Mesodermal cell (in vitro differentiated cells): ENCODE results near the gene AKIP1. TPM values are rescaled to one million over a fixed set of nuclear protein-coding genes. Genes with fewer than 3 reads are reported as not detected.
A peak's percentile ranks its signal among the peaks of the same experiment; 100 is the strongest.

Experiments
- H3K27ac ChIP-seq: 2 replicates; pipeline ENCODE4 v1.7.0; 2013; ENCODE audit warnings: mild to moderate bottlenecking, low read depth, low read length, moderate library complexity; ENCODE audit not compliant: severe bottlenecking
- H3K36me3 ChIP-seq: 2 replicates; pipeline ENCODE4 v1.7.1; 2013; ENCODE audit warnings: mild to moderate bottlenecking, low read length, moderate library complexity; ENCODE audit not compliant: control insufficient read depth, insufficient read depth
- H3K4me1 ChIP-seq: one replicate; pipeline ENCODE4 v1.7.1; 2013; ENCODE audit warnings: mild to moderate bottlenecking, low read length; ENCODE audit not compliant: insufficient read depth, control insufficient read depth, poor library complexity, severe bottlenecking
- H3K4me3 ChIP-seq: 2 replicates; pipeline ENCODE4 v1.7.0; 2013; ENCODE audit warnings: low read length, control low read depth, mild to moderate bottlenecking; ENCODE audit not compliant: insufficient read depth, poor library complexity, severe bottlenecking; ENCODE audit errors: extremely low read depth
- H3K9me3 ChIP-seq: 2 replicates; pipeline ENCODE4 v1.7.1; 2013; ENCODE audit warnings: mild to moderate bottlenecking, low read length, moderate library complexity; ENCODE audit not compliant: control insufficient read depth
- WGBS, 2 experiments: methylation state at CpG; one replicate each; pipeline ENCODE4 v1.1.5; 2013; ENCODE audit warnings: missing lambda C conversion rate in 2 of 2; ENCODE audit not compliant: insufficient coverage in 2 of 2; 5-methylcytosine and 5-hydroxymethylcytosine counted together
- polyA plus RNA-seq, 2 experiments: library from polyadenylated mRNA; stranded (reverse); fragments of 50-300 nt; gene quantifications; one replicate each; pipeline ENCODE4 v1.2.3, GENCODE V29; 2013

Gene AKIP1, protein sequence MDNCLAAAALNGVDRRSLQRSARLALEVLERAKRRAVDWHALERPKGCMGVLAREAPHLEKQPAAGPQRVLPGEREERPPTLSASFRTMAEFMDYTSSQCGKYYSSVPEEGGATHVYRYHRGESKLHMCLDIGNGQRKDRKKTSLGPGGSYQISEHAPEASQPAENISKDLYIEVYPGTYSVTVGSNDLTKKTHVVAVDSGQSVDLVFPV
- polyA plus RNA-seq (2013, experiment 1 of 2) = 22.7 TPM
- 20.2 TPM for polyA plus RNA-seq (2013, experiment 2 of 2)

DNA sequence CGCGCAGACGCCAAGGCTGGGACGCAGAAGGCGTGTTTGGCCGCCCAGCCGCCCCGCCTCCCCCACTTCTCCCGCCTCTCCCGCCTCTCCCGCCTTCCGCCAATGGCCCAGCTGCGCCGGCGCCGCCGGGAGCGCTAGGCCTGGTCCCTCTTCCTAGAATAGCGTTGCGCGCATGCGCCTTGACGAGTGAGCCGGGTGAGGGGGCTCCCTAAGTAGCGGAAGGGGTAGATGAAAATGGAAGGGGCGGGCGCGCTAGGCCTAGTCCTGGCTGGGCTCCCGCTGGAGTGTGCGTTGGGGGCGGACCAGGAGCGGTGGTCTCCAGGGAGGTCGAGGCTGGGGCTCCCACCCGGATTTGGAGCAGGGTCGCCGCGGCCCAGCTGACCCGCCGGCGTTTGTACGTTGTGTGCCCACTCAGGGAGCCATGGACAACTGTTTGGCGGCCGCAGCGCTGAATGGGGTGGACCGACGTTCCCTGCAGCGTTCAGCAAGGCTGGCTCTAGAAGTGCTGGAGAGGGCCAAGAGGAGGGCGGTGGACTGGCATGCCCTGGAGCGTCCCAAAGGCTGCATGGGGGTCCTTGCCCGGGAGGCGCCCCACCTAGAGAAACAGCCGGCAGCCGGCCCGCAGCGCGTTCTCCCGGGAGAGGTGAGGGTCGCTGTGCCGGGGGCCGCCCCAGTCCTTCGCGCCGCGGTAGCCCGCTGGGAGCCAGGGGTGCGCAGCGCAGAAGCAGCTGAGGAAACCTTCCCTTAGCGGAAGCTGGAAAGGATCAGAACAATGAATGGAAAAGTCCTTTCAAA lies at the start of gene AKIP1:
Gene AKIP1, plus strand, starts transcription at position 161 of the 795 bp plus-strand sequence. Its CDS starts 261 bp downstream, at position 422.
- peak within 1 kb of the TSS; percentile 79 for H3K4me3 ChIP-seq
- peaks cover 21% of the 10 kb centered on the region for H3K4me1 ChIP-seq
- no peaks in the 10 kb centered on the region for H3K9me3 ChIP-seq
- H3K27ac ChIP-seq = peak within 1 kb of the TSS; percentile 83
- WGBS, 2 experiments = 0% methylated on average over 43 to 45 of the region's 68 CpGs
- H3K36me3 ChIP-seq = peaks cover 22% of the 10 kb centered on the region

DNA sequence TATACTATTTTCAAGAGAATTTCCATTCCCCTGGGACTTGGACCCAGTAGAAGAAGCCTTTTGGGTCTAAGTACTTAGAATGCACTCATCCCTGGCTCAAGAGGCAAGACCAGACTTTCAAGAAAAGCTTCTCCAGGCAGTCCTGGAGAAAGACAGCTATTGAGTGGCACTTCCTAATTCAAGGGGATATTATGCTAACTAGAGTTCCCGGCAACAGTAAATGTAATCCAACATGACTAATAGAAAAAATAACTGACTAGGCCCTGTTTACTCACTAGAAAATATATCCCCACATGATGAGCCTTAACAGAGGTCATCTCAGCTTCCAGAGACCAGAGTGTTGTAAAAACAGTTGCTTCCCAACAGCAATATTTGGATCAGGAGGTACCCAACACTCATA lies 47.2 kb upstream of the AKIP1 start:
- 100% methylated on average over 1 of the region's 1 CpG; no CpG with 5 or more reads in 1 of the 2 experiments for WGBS, 2 experiments
- Histone ChIP-seq H3K9me3 (no peaks in the 10 kb centered on the region), H3K27ac (peak overlapping the region; percentile 25)

DNA sequence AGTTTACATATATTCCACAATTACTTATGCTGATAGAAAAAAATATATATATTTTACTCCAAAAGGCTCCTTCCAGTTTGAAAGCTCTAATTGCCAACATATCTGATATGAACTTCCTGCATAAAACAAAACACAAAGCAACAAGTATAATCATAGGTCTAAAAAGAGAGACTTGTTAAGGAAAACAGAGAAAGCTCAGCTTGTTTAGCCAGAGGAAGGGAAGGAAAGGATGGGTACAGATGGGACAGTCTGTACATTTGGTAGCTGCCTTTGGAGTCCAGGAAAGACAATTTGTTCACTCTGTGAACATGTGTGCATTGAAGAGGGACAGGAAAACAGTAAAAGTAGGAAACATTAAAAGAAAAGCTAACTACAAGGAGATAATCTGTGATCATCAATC lies 45.7 kb upstream of the AKIP1 start:
- Histone ChIP-seq H3K27ac (no peak overlapping the region), H3K4me1 (peaks cover 55% of the 10 kb centered on the region), H3K36me3 (peaks cover 15% of the 10 kb centered on the region), H3K4me3 (no peak overlapping the region), H3K9me3 (no peaks in the 10 kb centered on the region)

More for the DNA sequence above, 47.2 kb upstream of the AKIP1 start:
- Histone ChIP-seq H3K36me3 (peaks cover 15% of the 10 kb centered on the region), H3K4me1 (peaks cover 57% of the 10 kb centered on the region), H3K4me3 (no peak overlapping the region)

DNA sequence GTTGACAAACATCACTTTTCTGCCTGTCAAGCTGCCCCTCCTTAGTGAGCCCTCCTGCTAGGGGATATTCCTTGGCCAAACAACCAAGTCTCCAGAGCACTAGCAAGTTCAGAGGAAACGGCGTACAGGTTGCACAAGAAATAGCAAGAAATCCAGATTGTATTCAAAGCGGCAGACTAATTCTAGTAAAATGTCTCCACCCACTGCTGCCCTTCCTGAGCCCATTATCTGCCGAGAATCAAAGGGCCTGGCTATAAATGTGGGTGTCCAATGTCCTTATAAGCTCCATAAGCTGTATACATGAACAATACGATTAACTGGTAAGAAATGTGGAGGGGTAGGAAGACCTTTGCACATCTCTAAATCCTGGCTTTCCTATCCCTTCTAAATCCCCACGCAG lies 44.0 kb upstream of the AKIP1 start:
- WGBS, 2 experiments = 67 to 71% methylated on average over 3 to 4 of the region's 6 CpGs
- no peak overlapping the region for H3K4me3 ChIP-seq
- H3K4me1 ChIP-seq = peaks cover 55% of the 10 kb centered on the region
- peaks cover 15% of the 10 kb centered on the region for H3K36me3 ChIP-seq
- H3K9me3 ChIP-seq = no peaks in the 10 kb centered on the region
- no peak overlapping the region for H3K27ac ChIP-seq

DNA sequence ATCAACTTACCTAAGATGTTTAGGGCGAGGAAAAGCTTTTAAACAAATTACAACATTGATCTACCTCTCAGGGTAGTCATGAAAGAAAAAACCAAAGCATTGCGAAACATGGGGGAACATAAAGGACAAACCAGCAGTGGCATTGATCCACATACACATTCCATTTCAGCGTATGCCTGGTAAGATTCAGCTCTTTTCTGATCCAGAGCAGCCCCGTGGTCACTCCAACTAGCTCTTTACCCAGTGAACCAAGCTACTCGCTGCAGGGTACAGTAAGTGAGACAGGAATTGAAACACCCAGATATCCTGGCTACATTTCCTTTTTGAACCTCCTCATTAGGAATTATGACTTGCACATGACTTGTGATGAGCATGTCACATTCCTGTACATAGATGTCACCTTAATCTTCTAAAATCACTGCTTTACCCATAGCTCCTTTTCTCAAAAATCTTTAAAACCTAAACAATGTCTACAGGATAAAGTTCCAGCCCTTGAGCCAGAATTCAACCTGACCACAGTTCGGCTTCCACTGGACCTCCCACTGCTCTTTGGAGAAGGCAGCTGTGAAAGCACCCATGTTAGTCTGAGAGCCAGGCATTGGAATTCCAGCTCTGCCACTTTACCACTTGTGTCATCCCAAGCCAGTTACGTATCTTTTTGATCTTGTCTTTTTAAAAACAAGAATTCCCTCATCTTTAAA lies 42.9 kb upstream of the AKIP1 start:
- Histone ChIP-seq H3K9me3 (no peaks in the 10 kb centered on the region), H3K4me1 (peaks cover 47% of the 10 kb centered on the region), H3K27ac (no peak overlapping the region), H3K4me3 (no peak overlapping the region), H3K36me3 (peaks cover 9% of the 10 kb centered on the region)
- WGBS, 2 experiments = 87 to 93% methylated on average over 3 to 6 of the region's 7 CpGs

DNA sequence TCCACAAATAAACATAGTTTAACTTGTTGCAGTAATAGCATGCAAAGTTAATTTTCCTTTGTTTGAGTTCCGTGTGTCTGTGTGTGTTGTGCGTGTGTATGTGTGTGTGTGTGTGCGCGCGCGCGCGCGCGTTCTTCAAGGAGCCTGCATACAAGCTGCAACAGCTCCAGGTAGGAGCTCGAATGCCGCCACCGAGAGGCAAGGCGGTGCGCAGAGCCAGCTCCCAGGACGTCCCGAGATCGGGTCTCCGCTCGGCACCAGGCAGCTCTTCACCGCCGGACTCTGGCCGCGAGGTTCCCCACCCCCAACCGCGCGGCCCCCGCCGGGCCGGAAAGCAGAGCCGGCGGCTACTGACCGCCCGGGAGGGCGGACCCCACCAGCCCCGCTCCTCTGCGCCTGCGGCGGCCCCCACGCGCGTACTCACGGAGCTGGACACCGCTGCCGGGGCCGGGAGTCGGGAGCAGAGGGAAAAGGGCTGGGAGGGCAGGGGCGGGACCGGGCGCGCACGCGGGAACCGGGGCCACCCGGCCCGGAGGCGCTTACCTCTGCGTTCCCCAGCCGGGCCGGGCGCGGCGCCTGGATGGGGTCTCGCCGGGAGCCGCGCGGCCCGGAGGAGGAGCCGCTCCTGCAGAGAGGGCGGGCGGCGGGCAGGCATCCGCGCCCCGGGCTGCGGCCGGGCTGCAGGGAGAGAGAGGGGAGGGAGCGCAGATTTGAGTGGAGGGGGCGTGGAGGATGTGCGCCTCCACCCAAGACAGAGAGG lies 40.4 kb upstream of the AKIP1 start:
- peak overlapping the region; percentile 92 for H3K27ac ChIP-seq

DNA sequence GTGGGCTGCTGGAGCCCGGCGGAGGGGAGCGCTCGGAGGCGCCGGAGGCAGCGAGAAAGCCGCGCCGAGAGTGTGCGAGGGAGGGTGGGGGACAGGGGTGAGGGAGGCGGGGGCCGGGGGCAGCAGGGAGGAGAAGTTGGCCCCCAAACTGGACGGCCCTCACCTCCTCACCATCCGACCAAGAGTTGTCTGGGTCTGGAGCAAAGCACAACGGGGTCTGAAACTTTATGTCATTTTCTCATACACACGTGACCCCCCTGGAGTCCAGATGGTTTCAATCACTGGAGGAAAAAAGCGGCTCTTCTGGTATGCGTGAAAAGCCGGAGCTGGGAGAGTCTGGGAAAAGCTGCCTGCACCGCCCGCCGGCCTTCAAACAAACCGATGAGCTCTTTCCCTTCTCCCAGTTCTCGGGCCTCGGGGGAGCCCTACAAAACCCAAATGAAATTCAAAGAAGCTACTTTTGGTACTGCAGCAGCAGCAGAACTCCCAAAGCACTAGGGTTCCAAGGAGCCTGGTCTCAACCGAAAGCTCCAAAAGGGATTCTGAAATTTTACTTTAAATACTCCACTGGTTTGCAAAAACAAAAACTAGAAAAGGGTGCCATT lies 39.7 kb upstream of the AKIP1 start:
- Histone ChIP-seq H3K4me3 (peak overlapping the region; percentile 74), H3K27ac (peak overlapping the region; percentile 92), H3K36me3 (peaks cover 9% of the 10 kb centered on the region), H3K9me3 (no peaks in the 10 kb centered on the region), H3K4me1 (peaks cover 21% of the 10 kb centered on the region)
- WGBS, 2 experiments = 2 to 3% methylated on average over 9 to 10 of the region's 27 CpGs

More for the DNA sequence above, 40.4 kb upstream of the AKIP1 start:
- Histone ChIP-seq H3K36me3 (peaks cover 9% of the 10 kb centered on the region), H3K9me3 (no peaks in the 10 kb centered on the region), H3K4me3 (peak overlapping the region; percentile 74), H3K4me1 (peaks cover 24% of the 10 kb centered on the region)
- WGBS, 2 experiments = 0 to 1% methylated on average over 50 to 70 of the region's 81 CpGs

DNA sequence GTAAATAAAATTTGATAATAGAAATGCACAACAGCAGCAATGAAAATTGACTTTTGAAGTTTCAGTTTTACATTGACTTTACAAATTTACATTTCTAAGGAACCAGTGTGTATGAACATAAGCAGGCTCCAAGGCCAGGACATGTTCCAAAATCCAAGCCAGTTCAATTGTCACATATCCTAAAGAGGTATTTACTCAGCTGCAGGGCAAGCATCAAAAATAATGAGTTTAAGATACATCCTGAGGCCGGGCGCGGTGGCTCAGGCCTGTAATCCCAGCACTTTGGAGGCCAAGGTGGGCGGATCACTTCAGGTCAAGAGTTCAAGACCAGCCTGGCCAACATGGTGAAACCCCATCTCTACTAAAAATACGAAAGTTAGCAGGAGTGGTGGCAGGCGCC lies 39.0 kb upstream of the AKIP1 start:
- no peaks in the 10 kb centered on the region for H3K9me3 ChIP-seq
- H3K4me1 ChIP-seq = peaks cover 15% of the 10 kb centered on the region
- peak overlapping the region; percentile 92 for H3K27ac ChIP-seq
- WGBS, 2 experiments = 85 to 91% methylated on average over 5 to 6 of the region's 6 CpGs
- no peak overlapping the region for H3K4me3 ChIP-seq
- H3K36me3 ChIP-seq = peaks cover 3% of the 10 kb centered on the region

DNA sequence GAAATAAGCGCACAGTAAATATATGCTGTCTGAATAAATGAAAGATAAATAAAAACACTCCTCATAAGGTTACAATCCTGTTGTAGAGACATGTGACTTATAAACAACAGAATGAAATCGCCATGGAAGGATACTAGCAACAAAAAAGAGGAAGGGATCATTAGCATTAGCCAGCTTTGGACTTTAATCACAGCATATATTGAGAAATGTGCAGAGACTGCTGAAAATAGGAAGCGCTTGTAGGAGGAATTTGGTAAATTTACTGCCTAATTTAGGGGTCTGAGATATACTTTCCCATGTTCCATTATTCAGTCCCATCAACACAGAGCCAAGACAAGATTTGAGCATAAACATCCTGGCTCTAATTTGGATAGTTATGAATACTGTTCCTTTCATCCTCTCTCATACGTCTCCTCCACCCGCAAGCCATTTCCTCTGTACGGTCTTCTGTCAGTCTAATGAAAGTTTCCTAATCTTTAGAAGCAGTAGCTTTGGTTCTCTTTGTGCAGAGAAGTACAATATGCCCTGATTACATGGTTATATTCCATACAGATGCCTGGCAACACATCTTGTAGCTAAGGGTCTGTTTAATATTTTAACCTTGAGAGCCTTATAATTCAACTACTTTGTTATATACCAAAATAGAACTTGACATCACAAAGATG lies 37.1 kb upstream of the AKIP1 start:
- Histone ChIP-seq H3K4me3 (no peak overlapping the region), H3K36me3 (no peaks in the 10 kb centered on the region)
- WGBS, 2 experiments = 100% methylated on average over 1 of the region's 6 CpGs; no CpG with 5 or more reads in 1 of the 2 experiments

More for the DNA sequence above, 37.1 kb upstream of the AKIP1 start:
- Histone ChIP-seq H3K4me1 (no peaks in the 10 kb centered on the region), H3K9me3 (no peaks in the 10 kb centered on the region), H3K27ac (no peak overlapping the region)
